ENCODE measurements around the gene GJD4.

The GJD4 gene, protein sequence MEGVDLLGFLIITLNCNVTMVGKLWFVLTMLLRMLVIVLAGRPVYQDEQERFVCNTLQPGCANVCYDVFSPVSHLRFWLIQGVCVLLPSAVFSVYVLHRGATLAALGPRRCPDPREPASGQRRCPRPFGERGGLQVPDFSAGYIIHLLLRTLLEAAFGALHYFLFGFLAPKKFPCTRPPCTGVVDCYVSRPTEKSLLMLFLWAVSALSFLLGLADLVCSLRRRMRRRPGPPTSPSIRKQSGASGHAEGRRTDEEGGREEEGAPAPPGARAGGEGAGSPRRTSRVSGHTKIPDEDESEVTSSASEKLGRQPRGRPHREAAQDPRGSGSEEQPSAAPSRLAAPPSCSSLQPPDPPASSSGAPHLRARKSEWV

DNA sequence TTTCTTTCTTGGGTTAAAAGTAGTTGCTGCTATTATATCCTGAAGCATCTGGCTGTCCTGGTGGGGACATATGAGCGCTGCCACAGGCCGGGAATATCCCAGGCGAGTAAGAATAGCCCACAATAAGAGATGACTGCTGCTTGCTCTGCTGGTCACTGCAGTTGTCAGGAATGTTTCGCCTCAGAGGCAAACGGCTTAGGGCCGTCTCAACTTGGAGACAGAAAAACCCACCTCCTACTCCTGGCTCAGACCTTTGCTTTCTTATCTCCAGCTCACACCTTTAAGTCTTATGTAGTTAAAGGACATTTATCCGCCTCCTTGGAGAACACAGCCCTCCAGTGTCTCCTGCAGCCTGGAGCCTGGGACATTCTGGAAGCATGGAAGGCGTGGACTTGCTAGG, at the start of gene GJD4:
TSS of gene GJD4 (plus strand) at position 151 of the 400 bp plus-strand sequence. CDS start at position 378, 227 bp downstream.
- Histone ChIP-seq H3K36me3 (ENCODE audit: insufficient read depth, low read length) (no peaks in the 10 kb centered on the region), H3K4me2 (ENCODE audit: low read depth, low read length, poor library complexity, severe bottlenecking) (no peak within 1 kb of the TSS), H4K20me1 (ENCODE audit: insufficient read depth, low read length, poor library complexity, severe bottlenecking) (no peaks in the 10 kb centered on the region), H3K4me3 (ENCODE audit: low read length, poor library complexity, severe bottlenecking) (no peak within 1 kb of the TSS), H3F3A (ENCODE audit: low read depth) (no peaks in the 10 kb centered on the region), H3K27me3 (ENCODE audit: insufficient read depth, low read length, poor library complexity, severe bottlenecking) (no peaks in the 10 kb centered on the region), H3K9me3 (ENCODE audit: insufficient read depth, low read depth, low read length) (no peaks in the 10 kb centered on the region; the same call in 1 of the 2 replicates), H3K4me1 (ENCODE audit: insufficient read depth, low read length, poor library complexity, severe bottlenecking) (no peaks in the 10 kb centered on the region), H2AFZ (ENCODE audit: low read length) (no peak within 1 kb of the TSS), H3K9me2 (replicated peaks; ENCODE audit: low read depth, low read length) (no peaks in the 10 kb centered on the region), H3K79me2 (ENCODE audit: insufficient read depth, low read length) (no peaks in the 10 kb centered on the region), H3K9ac (ENCODE audit: low read depth, low read length, poor library complexity, severe bottlenecking) (no peak within 1 kb of the TSS)
- TF ChIP-seq EZH2phosphoT487 (IDR thresholded peaks at IDR 0.05; ENCODE audit: borderline replicate concordance), result no peak
- TF ChIP-seq, protein P1, sequence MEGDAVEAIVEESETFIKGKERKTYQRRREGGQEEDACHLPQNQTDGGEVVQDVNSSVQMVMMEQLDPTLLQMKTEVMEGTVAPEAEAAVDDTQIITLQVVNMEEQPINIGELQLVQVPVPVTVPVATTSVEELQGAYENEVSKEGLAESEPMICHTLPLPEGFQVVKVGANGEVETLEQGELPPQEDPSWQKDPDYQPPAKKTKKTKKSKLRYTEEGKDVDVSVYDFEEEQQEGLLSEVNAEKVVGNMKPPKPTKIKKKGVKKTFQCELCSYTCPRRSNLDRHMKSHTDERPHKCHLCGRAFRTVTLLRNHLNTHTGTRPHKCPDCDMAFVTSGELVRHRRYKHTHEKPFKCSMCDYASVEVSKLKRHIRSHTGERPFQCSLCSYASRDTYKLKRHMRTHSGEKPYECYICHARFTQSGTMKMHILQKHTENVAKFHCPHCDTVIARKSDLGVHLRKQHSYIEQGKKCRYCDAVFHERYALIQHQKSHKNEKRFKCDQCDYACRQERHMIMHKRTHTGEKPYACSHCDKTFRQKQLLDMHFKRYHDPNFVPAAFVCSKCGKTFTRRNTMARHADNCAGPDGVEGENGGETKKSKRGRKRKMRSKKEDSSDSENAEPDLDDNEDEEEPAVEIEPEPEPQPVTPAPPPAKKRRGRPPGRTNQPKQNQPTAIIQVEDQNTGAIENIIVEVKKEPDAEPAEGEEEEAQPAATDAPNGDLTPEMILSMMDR (conservative IDR thresholded peaks at IDR 0.05; ENCODE audit: low read length), result no peak

DNA sequence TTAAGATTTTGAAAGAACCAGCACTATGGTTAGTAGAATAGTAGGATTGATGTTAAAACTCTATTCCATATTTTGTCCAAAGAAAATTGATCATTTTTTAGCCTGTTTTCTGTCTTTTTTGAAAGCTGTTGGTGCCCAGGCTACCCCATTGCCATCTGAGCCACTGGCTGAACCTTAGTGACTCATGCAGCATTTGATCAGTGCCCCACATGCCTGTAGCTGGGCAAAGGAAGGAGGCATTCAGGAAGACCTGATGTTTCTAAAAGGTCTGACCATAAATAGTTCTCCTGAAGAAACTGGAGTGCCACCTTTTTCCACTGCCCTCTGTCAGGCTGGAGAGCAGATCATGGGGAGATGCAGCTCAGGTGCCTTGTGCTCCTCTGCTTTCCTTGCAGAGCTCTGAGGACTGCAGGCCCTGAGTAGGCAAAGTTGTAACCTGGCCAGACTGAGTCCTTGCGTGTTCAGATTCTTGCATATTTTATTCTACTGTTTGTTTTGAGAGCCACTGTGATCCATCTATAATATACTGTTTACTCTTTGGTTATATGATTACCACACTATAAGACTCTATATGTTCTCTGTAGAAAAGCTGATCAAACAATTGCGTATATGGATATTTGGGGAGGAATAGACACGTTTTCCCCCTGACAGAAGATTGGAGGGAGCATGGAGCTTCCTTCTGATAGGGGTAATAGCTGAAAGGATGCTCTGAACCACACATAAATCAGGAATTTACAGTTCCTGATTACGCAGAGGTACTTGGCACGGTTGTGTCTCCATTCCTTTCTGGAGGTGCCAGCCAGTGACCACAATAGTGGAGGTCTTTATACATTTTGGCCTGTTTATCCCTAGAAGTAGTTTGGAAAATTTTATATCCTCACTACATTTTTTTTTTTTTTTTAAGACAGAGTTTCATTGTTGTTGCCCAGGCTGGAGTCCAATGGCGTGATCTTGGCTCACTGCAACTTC, 48.9 kb upstream of the GJD4 start:
- H3K9me3 ChIP-seq (ENCODE audit: insufficient read depth, low read depth, low read length), result no peaks in the 10 kb centered on the region
- H3K27me3 ChIP-seq (ENCODE audit: insufficient read depth, low read length, poor library complexity, severe bottlenecking), result no peaks in the 10 kb centered on the region
- H2AFZ ChIP-seq (ENCODE audit: low read length), result no peak overlapping the region
- no peaks in the 10 kb centered on the region for H4K20me1 ChIP-seq (ENCODE audit: insufficient read depth, low read length, poor library complexity, severe bottlenecking)
- H3K9me2 ChIP-seq (replicated peaks; ENCODE audit: low read depth, low read length), result no peaks in the 10 kb centered on the region
- H3K9ac ChIP-seq (ENCODE audit: low read depth, low read length, poor library complexity, severe bottlenecking), result no peak overlapping the region
- H3F3A ChIP-seq (ENCODE audit: low read depth), result no peaks in the 10 kb centered on the region
- no peak for TF ChIP-seq EZH2phosphoT487 (IDR thresholded peaks at IDR 0.05; ENCODE audit: borderline replicate concordance)
- TF ChIP-seq, protein P1 (conservative IDR thresholded peaks at IDR 0.05; ENCODE audit: low read length), result no peak
- H3K79me2 ChIP-seq (ENCODE audit: insufficient read depth, low read length), result no peaks in the 10 kb centered on the region
- H3K36me3 ChIP-seq (ENCODE audit: insufficient read depth, low read length), result peaks cover 69% of the 10 kb centered on the region
- no peak overlapping the region for H3K4me2 ChIP-seq (ENCODE audit: low read depth, low read length, poor library complexity, severe bottlenecking)
- H3K4me3 ChIP-seq (ENCODE audit: low read length, poor library complexity, severe bottlenecking), result no peak overlapping the region
- H3K4me1 ChIP-seq (ENCODE audit: insufficient read depth, low read length, poor library complexity, severe bottlenecking), result no peaks in the 10 kb centered on the region

DNA sequence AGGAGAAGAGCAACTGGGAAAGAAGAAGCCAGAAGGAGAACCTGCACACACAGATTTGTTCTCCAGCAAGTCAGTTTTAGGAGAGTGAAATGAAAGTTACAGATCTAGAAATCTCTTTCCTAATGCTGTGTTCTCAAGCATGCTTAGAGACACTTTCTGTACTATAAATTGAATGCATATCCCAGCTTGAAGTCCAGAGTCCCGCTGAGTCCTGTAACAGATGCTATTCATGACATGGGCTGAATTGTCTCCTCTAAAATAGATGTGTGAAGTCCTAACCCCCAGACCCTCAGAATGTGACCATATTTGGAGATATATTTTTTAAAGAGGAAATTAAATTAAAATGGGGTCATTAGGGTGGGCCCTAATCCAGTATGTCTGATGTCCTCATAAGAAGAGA, 46.9 kb upstream of the GJD4 start:
- no peak overlapping the region for H3K9ac ChIP-seq (ENCODE audit: low read depth, low read length, poor library complexity, severe bottlenecking)
- no peaks in the 10 kb centered on the region for H4K20me1 ChIP-seq (ENCODE audit: insufficient read depth, low read length, poor library complexity, severe bottlenecking)
- no peaks in the 10 kb centered on the region for H3K27me3 ChIP-seq (ENCODE audit: insufficient read depth, low read length, poor library complexity, severe bottlenecking)
- H3K79me2 ChIP-seq (ENCODE audit: insufficient read depth, low read length), result no peaks in the 10 kb centered on the region
- no peak overlapping the region for H3K4me3 ChIP-seq (ENCODE audit: low read length, poor library complexity, severe bottlenecking)
- no peaks in the 10 kb centered on the region for H3K4me1 ChIP-seq (ENCODE audit: insufficient read depth, low read length, poor library complexity, severe bottlenecking)
- peaks cover 66% of the 10 kb centered on the region for H3K36me3 ChIP-seq (ENCODE audit: insufficient read depth, low read length)
- H3K9me3 ChIP-seq (ENCODE audit: insufficient read depth, low read depth, low read length), result no peaks in the 10 kb centered on the region
- no peaks in the 10 kb centered on the region for H3K9me2 ChIP-seq (replicated peaks; ENCODE audit: low read depth, low read length)
- no peaks in the 10 kb centered on the region for H3F3A ChIP-seq (ENCODE audit: low read depth)
- TF ChIP-seq, protein P1 (conservative IDR thresholded peaks at IDR 0.05; ENCODE audit: low read length), result no peak
- no peak for TF ChIP-seq EZH2phosphoT487 (IDR thresholded peaks at IDR 0.05; ENCODE audit: borderline replicate concordance)
- no peak overlapping the region for H3K4me2 ChIP-seq (ENCODE audit: low read depth, low read length, poor library complexity, severe bottlenecking)
- H2AFZ ChIP-seq (ENCODE audit: low read length), result no peak overlapping the region
